HG02588 (cell line): ENCODE results near the gene MRPL58.

ENCODE experiments used
- ATAC-seq: cut with Tn5 transposase; IDR thresholded peaks from one replicate; pipeline ENCODE4 v1.9.1; 2021; ENCODE audit warnings: mild to moderate bottlenecking, moderate library complexity; ENCODE audit not compliant: unreplicated experiment

MRPL58 gene

DNA sequence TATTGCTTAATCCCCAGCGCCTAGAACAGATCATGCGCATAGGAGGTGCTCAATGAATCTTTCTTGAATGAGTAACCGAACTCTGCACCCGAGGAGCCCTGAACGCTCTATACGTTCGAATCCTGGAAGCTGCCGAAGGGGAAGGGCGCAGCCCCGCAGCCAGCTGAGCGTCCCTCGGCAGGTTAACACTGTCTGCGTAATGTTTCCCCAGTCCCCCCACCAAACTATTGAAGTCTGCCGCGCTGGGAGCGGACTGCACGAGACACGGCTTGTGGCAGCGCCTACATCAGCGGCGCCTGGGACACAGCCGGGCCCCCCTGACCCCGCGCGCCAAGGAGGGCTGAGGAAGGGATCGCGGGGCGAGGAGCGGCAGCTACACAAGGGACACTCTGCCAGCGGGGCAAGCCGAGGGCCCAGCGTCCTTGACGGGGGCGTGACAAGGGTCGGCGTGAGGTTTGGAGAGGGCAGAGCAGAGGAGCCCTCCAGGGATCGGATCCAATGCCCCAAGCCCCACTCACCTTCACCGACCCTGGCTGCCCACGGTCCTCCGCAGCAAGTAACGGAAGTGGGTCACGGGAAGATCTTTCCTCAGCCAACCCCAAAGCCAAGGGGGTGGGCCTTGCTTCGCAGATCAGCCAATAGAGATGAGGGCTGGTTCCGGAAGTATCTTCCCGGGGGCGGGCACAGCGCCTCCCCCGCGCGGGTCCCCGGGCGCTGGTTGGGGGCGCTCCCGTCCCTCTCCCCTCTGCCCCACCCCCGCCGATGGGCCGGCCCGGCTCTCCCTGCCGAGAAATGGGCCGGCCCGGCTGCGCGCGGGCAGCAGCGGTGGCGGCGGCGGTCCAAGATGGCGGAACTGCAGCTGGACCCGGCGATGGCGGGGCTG lies 34.2 kb downstream of the MRPL58 start, which contains the start of the genes ATP5PD and KCTD2:
Gene ATP5PD (minus strand): TSS at position 563 of the 883 bp plus-strand sequence. CDS start 4,319 bp downstream, outside the sequence.
Gene KCTD2 (plus strand): TSS at position 819 of the 883 bp plus-strand sequence. CDS start 26 bp downstream, at position 845.
- peak; percentile 93 for ATAC-seq

DNA sequence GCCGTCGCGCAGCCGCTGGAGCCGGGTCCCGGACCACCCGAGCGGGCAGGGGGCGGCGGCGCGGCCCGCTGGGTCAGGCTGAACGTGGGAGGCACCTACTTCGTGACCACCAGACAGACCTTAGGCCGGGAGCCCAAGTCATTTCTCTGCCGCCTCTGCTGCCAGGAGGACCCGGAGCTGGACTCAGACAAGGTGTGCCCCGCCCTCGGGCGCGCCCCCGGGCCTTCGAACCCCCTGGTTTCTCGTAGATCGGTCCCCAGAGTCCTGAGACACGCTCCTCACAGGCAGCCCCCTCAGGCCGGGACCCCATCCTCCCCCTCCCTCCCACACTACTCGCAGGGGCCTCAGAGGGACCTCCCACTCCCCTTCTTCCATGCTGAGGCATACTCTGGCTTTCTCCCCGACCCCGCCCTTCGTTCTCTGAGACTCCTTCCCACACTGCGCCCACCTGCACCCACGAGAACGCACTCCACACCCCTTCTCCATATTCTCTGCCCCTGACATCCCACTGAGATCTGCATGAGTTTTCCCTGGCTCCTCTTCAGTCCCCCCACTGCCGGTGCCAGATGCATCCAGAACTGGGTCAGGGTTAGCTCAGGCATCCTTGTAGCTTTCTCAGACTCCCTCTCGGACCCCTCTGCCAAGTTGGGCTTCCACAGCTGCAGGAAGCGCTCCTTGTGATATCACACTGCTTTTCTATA lies 35.1 kb downstream of the MRPL58 start:
- peak; percentile 3 for ATAC-seq

DNA sequence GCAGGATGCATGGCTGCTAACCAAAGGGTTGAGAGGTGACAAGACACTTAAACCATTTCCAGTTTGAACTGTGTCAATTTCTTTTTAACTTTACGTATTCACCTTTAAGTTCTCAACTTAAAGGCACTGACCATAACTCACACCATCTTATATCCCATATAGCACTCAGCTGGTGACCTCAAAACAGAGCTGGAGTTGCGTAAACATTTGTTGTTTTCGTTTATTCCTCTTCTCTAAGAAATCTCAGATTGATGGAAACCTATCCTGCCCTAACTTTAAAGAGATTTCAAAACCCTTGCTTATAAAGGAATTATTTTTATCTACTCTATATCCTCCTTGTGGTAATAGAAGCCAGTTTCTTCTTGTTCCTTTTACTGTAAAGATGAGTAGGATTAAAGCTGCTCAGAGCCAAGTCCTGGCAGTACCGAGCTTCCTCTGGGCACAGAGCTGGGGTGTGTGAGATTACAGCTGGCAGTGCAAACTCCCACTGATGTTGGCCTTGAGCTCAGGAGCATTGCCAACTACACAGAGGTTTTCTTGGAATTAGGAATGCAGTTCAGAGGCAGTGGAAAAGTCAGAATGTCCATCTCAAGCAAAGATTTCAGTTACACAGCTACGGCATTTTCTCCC lies 35.9 kb downstream of the MRPL58 start:
- no peak for ATAC-seq

GRCh38 chr17:75049057-75049456 lies 36.6 kb downstream of the MRPL58 start:
- ATAC-seq = no peak

DNA sequence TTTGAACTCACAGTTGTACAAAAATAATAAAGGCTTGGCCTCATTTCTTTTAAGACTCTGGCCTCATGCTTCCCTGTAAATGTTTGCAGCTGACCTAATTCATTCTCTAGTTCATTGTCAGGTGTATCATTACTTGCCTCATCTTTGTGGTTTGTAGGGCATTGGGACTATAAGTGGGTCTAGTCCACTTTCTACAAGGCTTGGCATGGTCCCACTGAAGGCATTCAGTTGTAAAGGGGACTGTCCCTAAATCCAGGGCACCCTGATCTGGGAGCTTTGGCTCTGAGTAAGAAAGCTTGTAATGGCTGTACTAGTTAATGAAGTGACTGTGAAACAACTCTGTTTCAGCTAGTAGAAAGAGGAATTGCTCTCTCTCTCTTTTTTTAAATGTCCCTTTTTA lies 37.2 kb downstream of the MRPL58 start:
- ATAC-seq = no peak

GRCh38 chr17:75051941-75052340 lies 39.5 kb downstream of the MRPL58 start:
- no peak for ATAC-seq

DNA sequence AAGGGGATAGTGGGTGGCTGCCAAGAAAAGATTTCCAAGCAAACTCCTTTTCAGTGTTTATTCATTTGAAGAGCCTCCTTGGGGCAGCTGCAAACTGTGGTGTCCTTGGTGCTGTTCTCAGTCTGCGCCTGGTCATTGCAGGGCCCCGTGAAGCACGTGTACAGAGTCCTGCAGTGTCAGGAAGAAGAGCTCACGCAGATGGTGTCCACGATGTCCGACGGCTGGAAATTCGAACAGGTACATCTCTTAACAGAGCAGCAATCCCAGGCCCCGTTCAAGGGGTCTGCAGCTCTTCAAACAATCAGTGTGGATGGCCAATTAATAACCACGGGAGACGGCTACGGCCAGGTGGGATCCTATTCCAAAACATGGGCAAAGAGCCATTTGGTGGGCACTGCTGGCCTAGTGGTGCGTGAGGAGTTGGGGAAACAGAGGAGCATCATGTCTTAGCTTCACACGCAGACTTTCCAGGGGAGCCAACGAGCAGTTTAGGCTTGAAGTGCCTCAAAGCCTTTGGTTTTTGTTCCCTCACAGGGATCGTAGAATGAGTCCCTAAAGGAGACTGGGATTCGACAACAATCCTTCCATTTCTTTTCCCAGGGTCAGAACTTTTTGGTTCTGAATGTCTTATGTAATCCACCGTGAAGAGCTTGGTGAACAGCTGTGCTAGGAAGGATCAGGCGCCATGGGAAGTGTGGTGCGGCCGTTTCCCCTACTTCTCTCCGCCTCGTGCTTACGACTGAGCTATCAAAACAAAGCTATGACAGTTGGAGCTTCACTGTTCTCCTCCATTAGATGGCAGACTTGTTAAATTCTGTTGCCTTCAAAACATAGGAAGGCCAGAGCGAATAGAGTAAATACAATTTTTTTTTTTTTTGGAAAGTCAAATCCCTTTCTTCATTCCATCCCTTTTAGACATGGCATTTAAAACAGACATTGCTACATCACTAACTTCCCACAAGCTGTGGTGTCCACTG lies 47.2 kb downstream of the MRPL58 start:
- ATAC-seq = no peak

GRCh38 chr17:75060434-75061054 lies 48.1 kb downstream of the MRPL58 start:
- ATAC-seq = no peak

GRCh38 chr17:75061055-75061438 lies 48.6 kb downstream of the MRPL58 start:
- ATAC-seq = no peak

- ATAC-seq = no peak
These were observed 49.1 kb downstream of the MRPL58 start for GRCh38 chr17:75061618-75062017.

DNA sequence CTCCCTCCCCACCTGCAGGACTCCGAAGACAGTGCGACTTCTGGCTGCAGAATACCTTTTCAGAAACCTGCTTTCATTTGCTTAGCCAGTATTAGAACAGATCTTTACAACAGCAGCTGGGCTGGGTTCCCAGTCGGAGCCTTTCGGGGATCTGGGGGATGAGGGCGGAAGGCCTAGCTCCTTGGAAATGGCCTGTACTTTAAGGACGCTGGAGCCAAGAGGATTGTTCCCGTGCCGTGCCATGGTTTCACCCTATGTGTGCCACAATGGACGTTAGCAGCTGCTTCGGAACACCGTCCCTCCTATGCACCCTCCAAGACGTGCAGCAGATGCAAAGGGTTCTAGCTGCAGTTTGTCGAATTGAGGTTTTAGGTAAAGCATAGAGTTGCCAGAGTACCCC lies 50.7 kb downstream of the MRPL58 start:
- ATAC-seq = no peak

- ATAC-seq = no peak
These were observed 51.2 kb downstream of the MRPL58 start for GRCh38 chr17:75063626-75064025.

DNA sequence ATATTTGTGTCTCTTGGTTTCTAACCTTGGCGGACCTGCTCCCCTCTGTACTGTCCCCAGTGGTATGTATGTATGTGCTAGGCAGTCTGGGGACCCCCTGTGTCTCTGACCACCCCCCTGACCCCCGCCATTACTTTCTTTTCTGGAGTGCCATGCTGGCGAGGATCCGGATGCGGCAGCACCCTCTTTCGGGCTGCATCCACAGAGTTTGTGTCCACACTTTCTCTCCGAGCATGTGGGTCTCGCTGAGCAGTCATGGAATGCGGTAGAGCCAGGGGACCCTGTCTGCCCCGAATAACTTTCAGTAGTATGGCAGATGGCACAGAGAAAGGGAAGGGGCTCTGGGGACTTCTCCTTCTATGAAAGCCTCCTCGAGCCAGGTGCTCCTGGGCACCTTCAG lies 51.6 kb downstream of the MRPL58 start:
- ATAC-seq = no peak

GRCh38 chr17:75064460-75064859 lies 52.0 kb downstream of the MRPL58 start:
- ATAC-seq = no peak

DNA sequence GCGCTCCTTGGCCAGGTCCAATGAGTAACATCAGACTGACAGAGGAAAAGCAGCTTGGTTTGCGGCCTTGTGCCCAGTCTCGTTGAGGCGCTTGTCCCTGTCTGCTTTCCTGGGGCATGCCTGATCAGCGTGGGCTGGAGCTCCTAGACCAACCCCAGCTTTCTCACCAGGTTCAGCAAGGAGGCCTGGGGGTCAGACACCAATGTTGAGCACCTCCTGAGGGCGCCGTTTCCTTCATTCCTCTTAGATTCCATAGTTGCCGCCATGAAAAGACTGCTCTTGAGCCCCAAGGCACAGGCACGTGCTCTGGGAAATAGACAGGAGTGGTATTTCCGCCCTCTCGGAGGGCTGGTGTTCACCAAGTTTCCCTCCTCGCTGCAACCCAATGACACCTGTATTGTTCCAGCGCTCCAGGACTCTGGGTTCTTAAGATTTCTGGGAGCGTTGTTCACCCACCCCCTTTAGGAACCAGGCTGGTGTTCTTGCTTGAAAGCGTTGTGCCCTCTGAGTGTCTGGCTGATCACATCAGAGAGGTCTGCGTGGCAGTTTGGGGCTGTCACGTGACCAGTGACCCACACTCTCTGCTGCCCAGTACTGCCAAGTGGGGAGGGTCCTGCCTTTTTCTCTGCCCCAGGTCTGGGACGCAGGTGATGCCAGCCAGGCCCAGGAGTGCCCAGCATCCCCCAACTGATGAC lies 52.5 kb downstream of the MRPL58 start:
- no peak for ATAC-seq

DNA sequence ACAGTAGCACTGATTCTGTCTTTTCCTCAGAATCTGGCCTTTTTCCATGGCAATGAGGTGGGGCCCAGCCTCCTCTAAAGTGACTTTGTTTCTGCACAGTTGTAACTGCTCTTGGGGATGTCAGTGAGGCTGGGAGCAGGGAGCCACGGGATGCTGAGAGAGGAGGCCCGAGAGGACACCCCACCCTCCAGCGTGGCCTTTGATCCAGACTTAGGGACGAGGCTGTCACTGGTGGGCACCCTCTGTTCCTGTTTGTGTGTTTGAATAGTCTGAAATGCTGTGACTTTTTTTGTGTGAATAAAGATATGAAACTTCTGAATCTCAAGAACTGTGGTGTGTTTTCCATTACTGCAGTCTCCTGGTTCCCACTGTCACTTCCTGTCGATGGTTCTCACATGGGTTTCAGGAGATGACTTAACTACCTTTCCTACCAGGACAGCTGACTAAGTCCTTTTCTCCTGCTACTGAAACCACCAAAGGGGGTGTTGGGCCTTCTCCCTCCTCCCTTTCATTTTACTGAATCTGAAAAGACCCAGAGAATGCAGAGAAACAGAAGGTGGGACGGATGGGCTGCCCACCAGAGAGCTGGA lies 53.2 kb downstream of the MRPL58 start:
- ATAC-seq = no peak

DNA sequence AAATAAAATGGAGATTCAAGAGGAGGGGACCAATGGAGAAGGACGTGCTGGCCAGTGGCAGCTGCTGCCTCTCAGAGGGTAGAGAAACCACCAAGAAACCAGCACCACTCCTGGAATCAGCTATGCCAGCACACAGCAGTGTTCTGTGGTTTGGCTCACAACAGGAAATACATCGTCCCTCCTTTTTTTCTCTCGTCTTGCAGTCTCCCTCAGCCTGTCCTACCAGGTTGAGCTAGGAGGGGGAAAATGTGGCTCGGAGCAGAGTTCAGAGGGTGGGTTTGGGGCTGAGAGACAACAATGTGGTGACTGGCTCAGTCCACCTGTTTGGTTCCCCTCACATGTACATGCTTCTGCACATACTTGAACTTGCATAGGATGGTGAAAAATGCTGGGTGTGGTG lies 55.4 kb downstream of the MRPL58 start:
- ATAC-seq = no peak

DNA sequence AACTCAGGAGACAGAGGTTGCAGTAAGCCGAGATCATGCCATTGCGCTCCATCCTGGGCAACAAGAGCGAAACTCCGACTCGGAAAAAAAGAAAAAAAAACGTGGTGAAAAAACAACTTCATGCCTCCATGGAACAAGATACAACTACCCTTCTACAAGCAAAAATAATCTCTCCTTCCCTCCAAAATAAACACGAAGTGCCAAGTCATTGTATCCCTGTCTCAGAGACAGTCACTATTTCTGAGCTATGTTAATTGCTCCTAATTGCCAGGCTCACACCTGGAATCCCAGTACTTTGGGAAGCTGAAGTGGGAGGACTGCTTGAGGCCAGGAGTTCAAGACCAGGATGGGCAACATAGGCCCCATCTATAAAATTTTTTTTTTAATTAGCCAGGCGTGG lies 56.3 kb downstream of the MRPL58 start:
- no peak for ATAC-seq

GRCh38 chr17:75069783-75070182 lies 57.3 kb downstream of the MRPL58 start:
- no peak for ATAC-seq
